Muscle layer of colon (tissue), 2 donors: ENCODE data around the gene ATP5MG.
A peak's percentile ranks its signal among the peaks of the same experiment; 100 is the strongest.
"Not testable (repeated sequence)": the region's sequence is repeated elsewhere in the genome, so short reads cannot be mapped to it uniquely, and the experiment has no call there.

Source experiments
- H3K27ac ChIP-seq: one replicate; pipeline ENCODE4 v1.7.0; 2013; ENCODE audit warnings: low read depth, mild to moderate bottlenecking, low read length, moderate library complexity
- H3K27me3 ChIP-seq, 2 donors: one replicate each; pipeline ENCODE4 v1.7.0; 2013; ENCODE audit warnings: low read length in 2 of 2, mild to moderate bottlenecking in 2 of 2; ENCODE audit not compliant: insufficient read depth in 2 of 2, control insufficient read depth in 1 of 2
- H3K36me3 ChIP-seq: one replicate; pipeline ENCODE4 v1.7.0; 2013; ENCODE audit warnings: mild to moderate bottlenecking, low read length; ENCODE audit not compliant: insufficient read depth
- H3K4me1 ChIP-seq: one replicate; pipeline ENCODE4 v1.7.0; 2013; ENCODE audit warnings: mild to moderate bottlenecking, low read length; ENCODE audit not compliant: insufficient read depth
- H3K4me3 ChIP-seq, 2 donors: one replicate each; pipeline ENCODE4 v1.7.0; 2013; ENCODE audit warnings: low read length in 2 of 2, low read depth in 1 of 2, mild to moderate bottlenecking in 1 of 2, moderate library complexity in 1 of 2
- H3K9ac ChIP-seq: one replicate; pipeline ENCODE4 v1.7.0; 2013; ENCODE audit warnings: low read length
- H3K9me3 ChIP-seq: one replicate; pipeline ENCODE4 v1.7.0; 2013; ENCODE audit warnings: mild to moderate bottlenecking, low read length
- donor health status: abdominal sarcoma.
- donor health status: Adenocarcinoma of cecum.

ATP5MG gene

GRCh38 chr11:118379497-118379896 lies 21.9 kb upstream of the ATP5MG start:
- no peaks in the 10 kb centered on the region for H3K4me1 ChIP-seq
- no peak overlapping the region for H3K9ac ChIP-seq
- H3K4me3 ChIP-seq: no peak overlapping the region
- H3K27ac ChIP-seq: no peak overlapping the region
- H3K27me3 ChIP-seq: no peaks in the 10 kb centered on the region
- peaks cover 84% of the 10 kb centered on the region for H3K36me3 ChIP-seq
- no peaks in the 10 kb centered on the region for H3K9me3 ChIP-seq

DNA sequence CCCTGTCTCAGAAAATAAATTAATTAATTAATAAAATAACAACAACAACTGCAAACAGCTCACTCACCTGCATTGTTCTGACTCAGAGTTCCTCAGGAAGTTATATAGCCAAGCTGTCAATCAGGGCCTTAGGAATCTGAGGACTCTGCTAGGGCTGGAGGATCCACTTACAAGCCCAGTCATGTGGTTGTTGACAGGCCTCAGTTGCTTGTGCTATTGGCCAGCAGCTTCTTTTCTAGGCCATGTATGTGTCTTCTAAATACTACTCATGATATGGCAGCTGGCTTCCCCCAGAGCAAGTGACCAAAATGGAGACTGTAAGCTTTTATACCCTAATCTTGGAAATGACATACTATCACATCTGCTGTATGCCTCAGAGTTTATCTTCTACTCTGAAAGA lies 20.8 kb upstream of the ATP5MG start:
- Histone ChIP-seq H3K36me3 (peaks cover 84% of the 10 kb centered on the region), H3K9me3 (no peaks in the 10 kb centered on the region), H3K4me1 (no peaks in the 10 kb centered on the region), H3K27ac (no peak overlapping the region), H3K4me3 (no peak overlapping the region), H3K27me3 (no peaks in the 10 kb centered on the region), H3K9ac (no peak overlapping the region)

DNA sequence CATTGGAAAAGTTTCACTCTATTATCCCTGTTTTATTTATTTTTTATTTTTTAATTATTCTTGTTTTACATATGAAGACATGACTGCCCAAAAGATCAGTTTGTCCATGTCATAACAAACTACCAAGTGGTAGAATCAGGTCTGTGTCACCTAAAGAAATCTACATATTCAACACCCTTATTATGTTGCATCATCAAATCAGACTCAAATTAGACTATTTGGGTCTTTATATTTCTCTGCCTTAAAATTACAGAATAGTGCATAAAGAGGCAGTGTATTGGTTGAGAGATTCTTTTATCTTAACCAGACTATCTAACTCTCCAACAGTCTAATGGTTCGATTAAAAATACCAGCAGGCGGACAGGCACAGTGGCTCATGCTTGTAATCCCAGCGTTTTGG lies 18.5 kb upstream of the ATP5MG start:
- Histone ChIP-seq H3K36me3 (peaks cover 90% of the 10 kb centered on the region), H3K9me3 (no peaks in the 10 kb centered on the region), H3K4me1 (no peaks in the 10 kb centered on the region), H3K27ac (no peak overlapping the region), H3K4me3 (no peak overlapping the region), H3K9ac (no peak overlapping the region), H3K27me3 (no peaks in the 10 kb centered on the region)

- Histone ChIP-seq H3K4me1 (no peaks in the 10 kb centered on the region), H3K36me3 (peaks cover 84% of the 10 kb centered on the region), H3K9me3 (no peaks in the 10 kb centered on the region), H3K27me3 (no peaks in the 10 kb centered on the region), H3K9ac (no peak overlapping the region), H3K4me3 (no peak overlapping the region), H3K27ac (no peak overlapping the region)
Measured at GRCh38 chr11:118383657-118384056, 17.7 kb upstream of the ATP5MG start.

GRCh38 chr11:118396097-118396501 lies 5.3 kb upstream of the ATP5MG start:
- H3K27me3 ChIP-seq: no peaks in the 10 kb centered on the region
- H3K27ac ChIP-seq: no peak overlapping the region
- no peak overlapping the region for H3K4me3 ChIP-seq
- H3K9ac ChIP-seq: no peak overlapping the region
- peaks cover 43% of the 10 kb centered on the region for H3K36me3 ChIP-seq
- H3K4me1 ChIP-seq: no peaks in the 10 kb centered on the region
- no peaks in the 10 kb centered on the region for H3K9me3 ChIP-seq

GRCh38 chr11:118397448-118397847 lies 4.0 kb upstream of the ATP5MG start:
- Histone ChIP-seq H3K27ac (no peak overlapping the region), H3K27me3 (no peaks in the 10 kb centered on the region), H3K36me3 (peaks cover 33% of the 10 kb centered on the region), H3K9ac (no peak overlapping the region), H3K4me1 (peaks cover 3% of the 10 kb centered on the region), H3K9me3 (no peaks in the 10 kb centered on the region), H3K4me3 (no peak overlapping the region)

DNA sequence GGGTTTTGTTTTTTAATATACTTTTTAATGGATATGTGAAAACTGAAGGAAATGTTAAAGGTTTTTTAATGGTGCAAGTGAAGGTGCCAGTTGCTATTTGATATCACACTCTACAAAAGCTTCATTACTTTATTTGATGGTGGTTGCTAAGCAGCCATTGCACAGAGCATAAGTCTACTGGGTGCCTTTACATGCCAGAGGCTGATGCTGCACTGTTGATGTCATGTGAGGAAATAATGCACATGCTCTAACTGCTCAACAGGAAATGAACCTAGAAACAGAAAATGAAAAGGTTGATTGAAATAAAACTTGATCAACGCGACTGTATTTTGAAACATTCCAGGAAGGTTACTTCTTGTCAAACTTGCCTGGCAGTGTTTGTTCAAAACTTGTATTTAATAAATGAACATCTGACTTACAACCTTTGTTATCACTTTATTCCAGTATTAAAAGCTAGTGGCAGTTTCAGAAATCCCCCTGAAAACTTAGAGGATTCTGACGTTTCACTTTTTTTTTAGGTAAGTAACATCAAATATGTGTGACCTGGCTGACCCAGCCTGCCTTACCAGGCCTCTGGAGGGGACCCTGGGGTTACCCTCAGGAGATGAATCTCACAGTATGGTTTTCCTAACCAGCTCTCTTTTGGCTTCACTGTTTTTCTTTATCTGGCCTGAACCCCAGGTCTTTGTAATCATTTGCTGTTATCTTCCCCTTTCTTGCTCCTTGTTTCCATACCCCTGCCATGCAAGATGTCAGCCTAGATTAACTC lies 2.4 kb upstream of the ATP5MG start:
- Histone ChIP-seq H3K9me3 (no peaks in the 10 kb centered on the region), H3K36me3 (peaks cover 25% of the 10 kb centered on the region), H3K9ac (no peak overlapping the region), H3K4me1 (peaks cover 12% of the 10 kb centered on the region), H3K4me3 (no peak overlapping the region), H3K27ac (no peak overlapping the region), H3K27me3 (no peaks in the 10 kb centered on the region)

GRCh38 chr11:118401880-118402590 lies 629 bp downstream of the ATP5MG start:
- Histone ChIP-seq H3K4me3 (peak overlapping the region; percentile 75 to 81), H3K27ac (peak overlapping the region; percentile 70), H3K9me3 (no peaks in the 10 kb centered on the region), H3K9ac (peak overlapping the region; percentile 85), H3K27me3 (no peaks in the 10 kb centered on the region), H3K4me1 (peaks cover 12% of the 10 kb centered on the region), H3K36me3 (peaks cover 10% of the 10 kb centered on the region)

DNA sequence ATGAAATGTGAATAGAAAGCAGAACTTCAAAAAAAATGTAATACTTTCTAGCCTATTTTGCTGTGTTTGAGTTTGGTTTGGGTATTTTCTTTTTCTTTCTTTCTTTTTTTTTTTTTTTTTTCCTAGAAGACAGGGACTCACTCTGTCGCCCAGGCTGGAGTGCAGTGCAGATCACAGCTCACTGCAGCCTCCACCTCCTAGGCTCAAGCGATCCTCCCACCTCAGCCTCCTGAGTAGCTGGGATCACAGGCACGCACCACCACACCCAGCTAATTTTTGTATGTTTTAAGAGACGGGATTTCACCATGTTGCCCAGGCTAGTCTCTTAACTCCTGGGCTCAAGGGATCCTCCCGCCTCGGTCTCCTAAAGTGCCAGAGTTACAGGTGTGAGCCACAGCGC lies 1.2 kb downstream of the ATP5MG start:
- H3K27me3 ChIP-seq, H3K9me3 ChIP-seq: not testable (repeated sequence)
- Histone ChIP-seq H3K9ac (peak overlapping the region; percentile 85), H3K36me3 (peaks cover 16% of the 10 kb centered on the region), H3K4me1 (peaks cover 12% of the 10 kb centered on the region), H3K4me3 (peak overlapping the region in 1 of 2 donors; percentile 81), H3K27ac (peak overlapping the region; percentile 70)

GRCh38 chr11:118406599-118407166 lies 5.3 kb downstream of the ATP5MG start:
- Histone ChIP-seq H3K9me3 (no peaks in the 10 kb centered on the region), H3K27ac (no peak overlapping the region)

DNA sequence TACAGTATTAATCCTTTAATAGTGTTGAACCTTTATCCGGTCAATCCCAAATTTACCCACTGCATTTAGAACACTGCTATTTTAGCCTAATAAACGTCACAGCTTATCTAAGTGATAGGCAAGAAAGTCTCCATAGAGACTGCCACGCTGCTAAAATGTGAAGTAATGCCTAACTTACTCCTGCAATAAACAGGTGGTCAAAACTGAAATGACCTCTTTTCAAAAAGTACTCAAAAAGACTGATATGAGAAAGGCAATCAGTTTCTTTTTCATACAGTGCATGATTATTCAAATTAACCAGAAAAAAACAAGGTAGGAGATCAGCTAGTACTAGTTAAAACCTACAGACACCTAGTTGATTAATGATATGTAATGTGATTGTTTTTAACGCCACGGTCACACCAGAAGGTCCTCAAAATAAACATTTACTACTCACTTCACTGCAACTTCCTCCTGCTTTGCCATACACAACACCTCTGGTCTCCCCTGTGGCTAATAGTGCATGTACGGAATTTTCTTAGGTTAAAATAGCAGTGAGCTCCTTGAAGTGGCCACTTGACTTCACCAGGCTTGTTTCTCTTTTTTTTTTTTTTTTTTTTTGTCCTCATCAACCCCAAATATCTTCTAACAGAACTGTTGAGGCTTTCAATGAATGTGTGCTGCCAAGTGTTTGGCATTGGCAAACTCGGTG lies 8.8 kb downstream of the ATP5MG start:
- Histone ChIP-seq H3K4me1 (peaks cover 1% of the 10 kb centered on the region), H3K27me3 (no peaks in the 10 kb centered on the region), H3K9me3 (no peaks in the 10 kb centered on the region), H3K36me3 (peaks cover 42% of the 10 kb centered on the region), H3K4me3 (no peak overlapping the region), H3K9ac (no peak overlapping the region), H3K27ac (no peak overlapping the region)

More at GRCh38 chr11:118406599-118407166, 5.3 kb downstream of the ATP5MG start:
- H3K9ac ChIP-seq: no peak overlapping the region
- H3K4me1 ChIP-seq: peaks cover 12% of the 10 kb centered on the region
- no peak overlapping the region for H3K4me3 ChIP-seq
- peaks cover 34% of the 10 kb centered on the region for H3K36me3 ChIP-seq
- no peaks in the 10 kb centered on the region for H3K27me3 ChIP-seq
